Fibroblast of skin of scalp (primary cell): Measurements from ENCODE around the gene RDX.

Experiments used
- DNase-seq: peaks from one replicate; pipeline ENCODE4 v3.0.0-alpha.2; 2013

RDX gene

DNA sequence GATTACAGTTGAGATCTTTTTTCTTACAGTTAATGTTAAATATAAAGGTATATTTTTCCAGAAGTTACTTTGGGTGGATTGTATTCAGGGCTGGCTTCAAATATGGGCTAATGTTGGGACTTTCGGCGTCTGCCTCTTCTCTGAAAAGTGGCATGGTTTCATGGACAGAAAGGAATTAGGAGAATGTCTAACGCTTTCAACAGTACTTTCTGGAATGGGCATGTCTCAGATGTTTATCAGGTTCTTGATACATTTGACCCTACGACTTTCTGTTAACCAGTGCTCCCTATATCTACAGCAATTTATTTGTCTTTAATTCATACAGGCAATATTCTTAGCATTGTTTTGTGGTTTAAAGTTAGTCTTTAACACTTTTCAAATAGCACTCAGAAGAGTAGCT, 169.5 kb downstream of the RDX start:
- no peak for DNase-seq

GRCh38 chr11:110125632-110126031, 170.8 kb downstream of the RDX start:
- DNase-seq = peak; percentile 40
